ENCODE results near the gene TRIM24.
A peak's percentile ranks its signal among the peaks of the same experiment; 100 is the strongest.
"Not testable (repeated sequence)": the region's sequence is repeated elsewhere in the genome, so short reads cannot be mapped to it uniquely, and the experiment has no call there.

TRIM24 gene

GRCh38 chr7:138460649-138461607 is 869 bp downstream of the TRIM24 start:
- DNase-seq (ENCODE audit: low read depth, low spot score) = peak; percentile 65

GRCh38 chr7:138463291-138463618 is 3.2 kb downstream of the TRIM24 start:
- not testable (repeated sequence) for DNase-seq (ENCODE audit: low read depth, low spot score)

GRCh38 chr7:138465046-138465445 is 5.0 kb downstream of the TRIM24 start:
- no peak for DNase-seq (ENCODE audit: low read depth, low spot score)

- DNase-seq (ENCODE audit: low read depth, low spot score) = peak; percentile 30
Observed at GRCh38 chr7:138466069-138466756, 6.2 kb downstream of the TRIM24 start.

GRCh38 chr7:138468244-138469123 is 8.4 kb downstream of the TRIM24 start:
- no peak for DNase-seq (ENCODE audit: low read depth, low spot score)

GRCh38 chr7:138470391-138471157 is 10.5 kb downstream of the TRIM24 start:
- DNase-seq (ENCODE audit: low read depth, low spot score) = no peak

GRCh38 chr7:138472292-138473079 is 12.4 kb downstream of the TRIM24 start:
- no peak for DNase-seq (ENCODE audit: low read depth, low spot score)

GRCh38 chr7:138475377-138475776 is 15.3 kb downstream of the TRIM24 start:
- DNase-seq (ENCODE audit: low read depth, low spot score) = no peak

GRCh38 chr7:138477081-138477578 is 17.1 kb downstream of the TRIM24 start:
- no peak for DNase-seq (ENCODE audit: low read depth, low spot score)

- DNase-seq (ENCODE audit: low read depth, low spot score) = no peak
Observed at GRCh38 chr7:138477581-138477980, 17.5 kb downstream of the TRIM24 start.

GRCh38 chr7:138478499-138478908 is 18.4 kb downstream of the TRIM24 start:
- no peak for DNase-seq (ENCODE audit: low read depth, low spot score)

GRCh38 chr7:138480527-138480926 is 20.5 kb downstream of the TRIM24 start:
- DNase-seq (ENCODE audit: low read depth, low spot score) = no peak

GRCh38 chr7:138481447-138482380 is 21.7 kb downstream of the TRIM24 start:
- no peak for DNase-seq (ENCODE audit: low read depth, low spot score)

- DNase-seq (ENCODE audit: low read depth, low spot score) = no peak
Observed at GRCh38 chr7:138483531-138483930, 23.5 kb downstream of the TRIM24 start.

- not testable (repeated sequence) for DNase-seq (ENCODE audit: low read depth, low spot score)
Observed at GRCh38 chr7:138485508-138485907, 25.4 kb downstream of the TRIM24 start.

- not testable (repeated sequence) for DNase-seq (ENCODE audit: low read depth, low spot score)
Observed at GRCh38 chr7:138489139-138489538, 29.1 kb downstream of the TRIM24 start.

- no peak for DNase-seq (ENCODE audit: low read depth, low spot score)
Observed at GRCh38 chr7:138491612-138492386, 31.7 kb downstream of the TRIM24 start.

GRCh38 chr7:138492423-138492822 is 32.4 kb downstream of the TRIM24 start:
- DNase-seq (ENCODE audit: low read depth, low spot score) = no peak
